Naive thymus-derived CD4-positive, alpha-beta T cell (primary cell): ENCODE data around the gene PEX16. TPM values are rescaled to one million over a fixed set of nuclear protein-coding genes. Genes with fewer than 3 reads are reported as not detected.
"Not testable (repeated sequence)": the region's sequence is repeated elsewhere in the genome, so short reads cannot be mapped to it uniquely, and the experiment has no call there.

Experiments used
- ATAC-seq: fragments of 150-1000 bp; cut with Tn5 transposase; 2 replicates; pipeline ENCODE4 v1.10.0; 2021; ENCODE audit warnings: mild to moderate bottlenecking, moderate library complexity
- CTCF ChIA-PET: fragments of 350-600 bp; sonication (Branson Sonifier 250); formaldehyde crosslinking; loops from one replicate; lab custom pipeline; 2021; ENCODE audit warnings: antibody characterized with exemption; lab: Charles Lee
- POLR2A ChIA-PET: fragments of 350-600 bp; sonication (Branson Sonifier 250); formaldehyde crosslinking; loops from one replicate; lab custom pipeline; 2021; ENCODE audit warnings: antibody characterized with exemption, inconsistent platforms; lab: Charles Lee
- DNase-seq, 9 donors: peaks; one replicate each; pipeline versions ENCODE4 v3.0.0 to v3.0.0-alpha.2; 2020 to 2022; ENCODE audit warnings: mixed read lengths in 1 of 9
- H3K27ac ChIP-seq: one replicate; pipeline ENCODE4 v1.7.0; 2013; ENCODE audit warnings: mild to moderate bottlenecking, low read depth, low read length, moderate library complexity
- H3K27me3 ChIP-seq, 2 donors: one replicate each; pipeline ENCODE4 v1.7.0; 2013; ENCODE audit warnings: low read length in 2 of 2, mild to moderate bottlenecking in 2 of 2, moderate library complexity in 2 of 2; ENCODE audit not compliant: control insufficient read depth in 2 of 2, insufficient read depth in 2 of 2
- H3K36me3 ChIP-seq, 3 experiments: 1 replicate in 2 of 3; 2 replicates in 1 of 3; pipeline ENCODE4 v1.7.0; 2013; ENCODE audit warnings: low read length in 3 of 3, mild to moderate bottlenecking in 3 of 3, moderate library complexity in 1 of 3; ENCODE audit not compliant: insufficient read depth in 3 of 3, control insufficient read depth in 2 of 3
- H3K4me1 ChIP-seq, 2 donors: one replicate each; pipeline ENCODE4 v1.7.0; 2013; ENCODE audit warnings: low read length in 2 of 2, mild to moderate bottlenecking in 2 of 2, moderate library complexity in 1 of 2; ENCODE audit not compliant: control insufficient read depth in 2 of 2, insufficient read depth in 2 of 2
- H3K4me3 ChIP-seq: 2 replicates; pipeline ENCODE4 v1.7.0; 2013; ENCODE audit warnings: mild to moderate bottlenecking, low read length
- H3K9me3 ChIP-seq, 3 experiments: 1 replicate in 2 of 3; 2 replicates in 1 of 3; pipeline ENCODE4 v1.7.0; 2013; ENCODE audit warnings: low read length in 3 of 3; ENCODE audit not compliant: control insufficient read depth in 2 of 3
- H3K27ac Mint-ChIP-seq, 9 donors: one replicate each; pipeline ENCODE4 v1.8.0; 2020 to 2022; ENCODE audit warnings: mixed read lengths in 9 of 9, mild to moderate bottlenecking in 8 of 9, moderate library complexity in 5 of 9, inconsistent platforms in 2 of 9
- H3K27me3 Mint-ChIP-seq, 5 donors: one replicate each; pipeline ENCODE4 v1.8.0; 2021 to 2022; ENCODE audit warnings: mixed read lengths in 5 of 5, mild to moderate bottlenecking in 1 of 5
- H3K36me3 Mint-ChIP-seq, 5 donors: one replicate each; pipeline ENCODE4 v1.8.0; 2020 to 2022; ENCODE audit warnings: mixed read lengths in 5 of 5, mild to moderate bottlenecking in 3 of 5, inconsistent platforms in 1 of 5
- H3K4me1 Mint-ChIP-seq, 7 donors: one replicate each; pipeline ENCODE4 v1.8.0; 2020 to 2022; ENCODE audit warnings: mixed read lengths in 7 of 7, mild to moderate bottlenecking in 3 of 7, inconsistent platforms in 1 of 7
- H3K4me3 Mint-ChIP-seq, 10 donors: one replicate each; pipeline ENCODE4 v1.8.0; 2020 to 2022; ENCODE audit warnings: mild to moderate bottlenecking in 10 of 10, mixed read lengths in 10 of 10, moderate library complexity in 6 of 10, inconsistent platforms in 2 of 10
- H3K9me3 Mint-ChIP-seq, 11 donors: one replicate each; pipeline ENCODE4 v1.8.0; 2020 to 2022; ENCODE audit warnings: mixed read lengths in 11 of 11, mild to moderate bottlenecking in 4 of 11, inconsistent platforms in 1 of 11, moderate library complexity in 1 of 11
- intact Hi-C, 2 donors: fragments of 100-400 bp; cut with micrococcal nuclease; formaldehyde crosslinking; loops; one replicate each; pipeline ENCODE4 v1.15.1; 2023
- polyA plus RNA-seq, 2 donors: library from polyadenylated mRNA; unstranded; fragments of 300-500 nt; fragmentation: Illumina TruSeq; gene quantifications; one replicate each; pipeline ENCODE4 v1.2.3, GENCODE V29; 2021
- total RNA-seq, 6 experiments: library from RNA in 5 of 6; stranded (reverse) in 5 of 6; gene quantifications; 1 replicate in 5 of 6; 2 replicates in 1 of 6; pipeline ENCODE4 v1.2.3 and lab custom pipeline; 2021 to 2026

The PEX16 gene
- total and polyA plus RNA-seq, 7 experiments from 2014 or later = 48.2 to 64.3 (median 56.7) TPM

GRCh38 chr11:45909594-45910475, 7.8 kb downstream of the PEX16 start:
- H3K4me3 Mint-ChIP-seq = no peak overlapping the region
- CTCF ChIA-PET = no interaction called here
- POLR2A ChIA-PET = interaction anchor here (0.9 to 1.5 kb wide), 2 partner anchors 8 to 63 kb away, joined by 4 to 5 read pairs; partner anchors contain the start of gene PEX16
- peaks cover 0 to 51% (median under 1%) of the 10 kb centered on the region in 3 experiments for H3K36me3 ChIP-seq
- DNase-seq (no peak), ATAC-seq (no peak)
- H3K4me3 ChIP-seq = no peak overlapping the region
- H3K27ac ChIP-seq = no peak overlapping the region
- no peak overlapping the region for H3K27ac Mint-ChIP-seq
- intact Hi-C loops = no loop called here
- H3K27me3 ChIP-seq = no peaks in the 10 kb centered on the region
- H3K9me3 ChIP-seq = no peaks in the 10 kb centered on the region
- no peaks in the 10 kb centered on the region for H3K9me3 Mint-ChIP-seq
- H3K4me1 Mint-ChIP-seq = peaks cover 0 to 23% (median 3%) of the 10 kb centered on the region in 7 donors
- H3K27me3 Mint-ChIP-seq = no peaks in the 10 kb centered on the region
- no peaks in the 10 kb centered on the region for H3K4me1 ChIP-seq
- H3K36me3 Mint-ChIP-seq = peaks cover 0 to 5% (median 3%) of the 10 kb centered on the region in 5 donors

DNA sequence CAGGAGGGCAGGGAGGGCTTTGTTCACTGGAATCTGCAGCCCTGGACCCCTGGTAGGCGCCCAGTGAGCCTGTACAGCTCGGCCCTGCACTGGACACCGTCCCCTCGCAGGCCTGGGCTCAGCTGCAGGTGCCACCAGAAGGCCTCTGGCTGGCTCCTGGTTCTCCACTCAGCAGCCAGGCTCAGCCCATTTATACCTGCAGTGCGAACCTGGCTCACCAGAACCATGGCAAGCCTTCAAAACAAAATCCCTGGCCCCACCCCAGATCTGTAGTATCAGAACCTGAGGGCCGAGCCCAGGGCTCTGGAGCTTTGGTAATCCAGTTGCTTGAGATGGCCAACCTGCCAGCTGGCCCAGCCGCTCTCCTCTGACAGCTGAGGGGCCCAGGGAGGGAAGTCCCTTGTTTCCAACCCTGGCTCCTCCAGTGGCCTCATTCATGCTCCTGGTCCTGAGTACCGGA, 9.7 kb downstream of the PEX16 start:
- H3K36me3 Mint-ChIP-seq = peaks cover 0 to 5% (median 3%) of the 10 kb centered on the region in 5 donors
- CTCF ChIA-PET = no interaction called here
- H3K36me3 ChIP-seq = peaks cover 0 to 32% (median 0%) of the 10 kb centered on the region in 3 experiments

DNA sequence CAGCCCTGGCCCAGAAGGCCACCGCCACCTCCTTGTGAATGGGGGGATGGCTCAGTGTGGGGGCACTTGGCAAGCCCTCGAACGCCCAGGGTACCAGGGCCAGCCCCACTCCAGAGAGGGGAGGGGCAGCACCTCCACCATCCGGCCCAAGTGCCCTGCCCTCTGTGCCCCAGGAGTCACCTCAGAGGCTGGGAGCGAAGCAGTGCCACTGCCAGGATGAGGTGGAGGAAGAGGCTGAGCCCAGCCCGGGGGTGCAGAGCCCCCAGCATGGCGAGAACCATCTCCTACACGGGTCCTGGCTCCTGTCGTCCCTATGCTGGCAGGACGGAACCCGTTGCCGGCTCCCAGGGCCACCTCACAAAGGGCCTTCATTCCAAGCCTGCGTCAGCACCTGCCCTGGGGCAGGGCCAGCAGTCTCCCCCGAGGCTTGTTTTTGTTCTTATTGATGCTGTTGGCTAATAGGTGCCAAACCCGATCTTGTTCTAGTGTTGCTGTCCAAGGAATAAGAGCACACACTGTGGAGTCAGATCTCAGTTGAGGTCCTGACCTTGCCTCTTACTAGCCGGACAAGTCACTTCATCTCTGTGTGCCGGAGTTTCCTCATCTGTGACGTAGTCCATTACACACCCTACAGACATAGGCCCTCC, 10.6 kb downstream of the PEX16 start, which contains the start of gene FREY1:
Gene FREY1 (minus strand): TSS at position 307 of the 647 bp plus-strand sequence. CDS start 26 bp downstream, at position 281.
- no peaks in the 10 kb centered on the region for H3K27me3 Mint-ChIP-seq
- H3K9me3 Mint-ChIP-seq = no peaks in the 10 kb centered on the region
- peak within 1 kb of the TSS in 1 of 9 donors; percentile 77 for H3K27ac Mint-ChIP-seq
- Histone ChIP-seq H3K27ac (no peak within 1 kb of the TSS), H3K36me3 (peaks cover 0 to 28% (median 0%) of the 10 kb centered on the region in 3 experiments), H3K27me3 (no peaks in the 10 kb centered on the region), H3K4me1 (no peaks in the 10 kb centered on the region), H3K4me3 (no peak within 1 kb of the TSS), H3K9me3 (no peaks in the 10 kb centered on the region)
- DNase-seq = no peak
- H3K4me1 Mint-ChIP-seq = peaks cover 0 to 14% (median 3%) of the 10 kb centered on the region in 7 donors
- H3K36me3 Mint-ChIP-seq = peaks cover 0 to 5% (median 3%) of the 10 kb centered on the region in 5 donors
- CTCF ChIA-PET = no interaction called here
- no peak within 1 kb of the TSS for H3K4me3 Mint-ChIP-seq
- intact Hi-C loops = no loop called here
- no peak for ATAC-seq
- POLR2A ChIA-PET = no interaction called here

More for the DNA sequence above, 9.7 kb downstream of the PEX16 start:
- no peaks in the 10 kb centered on the region for H3K4me1 ChIP-seq
- POLR2A ChIA-PET = interaction anchor here (1.0 kb wide), 1 partner anchor 9 kb away, joined by 4 read pairs; no protein-coding TSS in a partner anchor
- H3K27ac Mint-ChIP-seq = no peak overlapping the region
- intact Hi-C loops = no loop called here
- peaks cover 0 to 14% (median 3%) of the 10 kb centered on the region in 7 donors for H3K4me1 Mint-ChIP-seq
- H3K27me3 ChIP-seq = no peaks in the 10 kb centered on the region
- no peak overlapping the region for H3K27ac ChIP-seq
- H3K9me3 Mint-ChIP-seq = no peaks in the 10 kb centered on the region
- H3K4me3 ChIP-seq = no peak overlapping the region
- no peaks in the 10 kb centered on the region for H3K27me3 Mint-ChIP-seq
- DNase-seq (no peak), ATAC-seq (no peak)
- no peak overlapping the region for H3K4me3 Mint-ChIP-seq
- H3K9me3 ChIP-seq = no peaks in the 10 kb centered on the region

- peaks cover 0 to 3% (median under 1%) of the 10 kb centered on the region in 5 donors for H3K36me3 Mint-ChIP-seq
- DNase-seq (no peak), ATAC-seq (peak; percentile 44)
- ChIA-PET CTCF (no interaction called here), POLR2A (no interaction called here)
- Histone ChIP-seq H3K36me3 (peaks cover 0 to 23% (median 0%) of the 10 kb centered on the region in 3 experiments), H3K27ac (no peak overlapping the region), H3K27me3 (no peaks in the 10 kb centered on the region), H3K4me3 (no peak overlapping the region), H3K9me3 (no peaks in the 10 kb centered on the region), H3K4me1 (no peaks in the 10 kb centered on the region)
- H3K27me3 Mint-ChIP-seq = peaks cover 0 to 8% (median 0%) of the 10 kb centered on the region in 5 donors
- H3K9me3 Mint-ChIP-seq = no peaks in the 10 kb centered on the region
- no peak overlapping the region for H3K4me3 Mint-ChIP-seq
- intact Hi-C loops = no loop called here
- H3K4me1 Mint-ChIP-seq = peaks cover 0 to 14% (median 3%) of the 10 kb centered on the region in 7 donors
- peak overlapping the region in 1 of 9 donors; percentile 77 for H3K27ac Mint-ChIP-seq
These were observed 11.5 kb downstream of the PEX16 start for GRCh38 chr11:45906096-45906682.

DNA sequence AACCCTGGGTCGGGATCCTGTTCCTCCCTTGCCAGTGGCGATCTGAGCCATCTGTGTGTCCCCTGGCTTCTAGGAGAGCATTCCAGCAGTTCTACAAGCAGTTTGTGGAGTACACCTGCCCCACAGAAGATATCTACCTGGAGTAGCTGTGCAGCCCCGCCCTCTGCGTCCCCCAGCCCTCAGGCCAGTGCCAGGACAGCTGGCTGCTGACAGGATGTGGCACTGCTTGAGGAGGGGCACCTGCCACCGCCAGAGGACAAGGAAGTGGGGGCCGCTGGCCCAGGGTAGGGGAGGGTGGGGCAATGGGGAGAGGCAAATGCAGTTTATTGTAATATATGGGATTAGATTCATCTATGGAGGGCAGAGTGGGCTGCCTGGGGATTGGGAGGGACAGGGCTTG, 12.1 kb downstream of the PEX16 start:
- ATAC-seq, H3K27me3 ChIP-seq, H3K27ac ChIP-seq, H3K4me3 ChIP-seq, H3K27ac Mint-ChIP-seq, DNase-seq, H3K36me3 Mint-ChIP-seq, intact Hi-C loops, CTCF ChIA-PET, H3K9me3 ChIP-seq, POLR2A ChIA-PET, H3K9me3 Mint-ChIP-seq, H3K4me1 ChIP-seq, H3K4me3 Mint-ChIP-seq: not testable (repeated sequence)
- peaks cover 3 to 14% (median 6%) of the 10 kb centered on the region in 5 donors for H3K27me3 Mint-ChIP-seq
- H3K4me1 Mint-ChIP-seq = peaks cover 0 to 14% (median 3%) of the 10 kb centered on the region in 7 donors
- peaks cover 0 to 17% (median 0%) of the 10 kb centered on the region in 3 experiments for H3K36me3 ChIP-seq

DNA sequence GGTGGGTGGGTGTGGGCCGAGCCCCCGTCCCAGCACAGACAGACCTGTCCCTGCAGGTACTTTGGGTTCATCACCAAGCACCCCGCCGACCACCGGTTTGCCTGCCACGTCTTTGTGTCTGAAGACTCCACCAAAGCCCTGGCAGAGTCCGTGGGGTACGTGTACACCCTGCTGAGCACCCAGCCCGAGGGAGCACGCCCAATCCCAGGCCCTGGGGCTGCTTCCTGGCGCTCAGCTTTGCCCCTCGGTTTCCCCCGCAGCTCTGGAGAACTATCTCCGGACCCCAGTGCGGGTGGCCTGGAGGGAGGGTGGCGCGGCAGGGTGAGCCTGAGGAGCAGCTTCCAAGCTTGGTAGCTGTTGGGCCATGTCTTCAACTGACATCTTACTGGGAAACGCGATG, 12.6 kb downstream of the PEX16 start:
- Histone ChIP-seq H3K4me1 (no peaks in the 10 kb centered on the region), H3K9me3 (no peaks in the 10 kb centered on the region), H3K27me3 (no peaks in the 10 kb centered on the region), H3K27ac (no peak overlapping the region), H3K4me3 (no peak overlapping the region), H3K36me3 (peaks cover 0 to 12% (median 0%) of the 10 kb centered on the region in 3 experiments)
- Mint-ChIP-seq H3K27me3 (peaks cover 6 to 16% (median 8%) of the 10 kb centered on the region in 5 donors), H3K36me3 (no peaks in the 10 kb centered on the region), H3K9me3 (peaks cover 0 to 2% (median 0%) of the 10 kb centered on the region in 11 donors), H3K27ac (no peak overlapping the region), H3K4me1 (peaks cover 0 to 14% (median 3%) of the 10 kb centered on the region in 7 donors), H3K4me3 (no peak overlapping the region)
- ChIA-PET CTCF (no interaction called here), POLR2A (no interaction called here)
- ATAC-seq (no peak), DNase-seq (no peak)
- intact Hi-C loops = no loop called here
